Endothelial cell of umbilical vein (primary cell): ENCODE data around the gene PCNT. TPM values are rescaled to one million over a fixed set of nuclear protein-coding genes. Genes with fewer than 3 reads are reported as not detected.

Source experiments
- BruUV-seq: library from RNA; stranded (reverse); fragments of 400-500 nt; replicated peaks from 2 replicates; lab custom pipeline; 2021; lab: Mats Ljungman, UMichigan
- CTCF ChIA-PET: fragments of 300-600, 350-600 bp; sonication (Branson Sonifier 250); formaldehyde crosslinking; loops from one replicate; lab custom pipeline; 2021; ENCODE audit warnings: antibody characterized with exemption, inconsistent platforms; lab: Charles Lee
- POLR2A ChIA-PET: fragments of 300-600, 350-600 bp; sonication (Branson Sonifier 250); formaldehyde crosslinking; loops from one replicate; lab custom pipeline; 2021; ENCODE audit warnings: antibody characterized with exemption, inconsistent platforms; lab: Charles Lee
- DNase-seq: peaks from one replicate; pipeline ENCODE4 v3.0.0-alpha.2; 2011; ENCODE audit warnings: low read depth, low spot score
- FAIRE-seq: peaks from 2 replicates; lab custom pipeline; 2011; peaks lifted over from hg19 to GRCh38; lab: Jason Lieb, UNC
- H2AFZ ChIP-seq: 2 replicates; pipeline ENCODE4 v1.6.0; 2012; ENCODE audit warnings: low read depth, low read length, control low read depth, inconsistent platforms
- H3K27ac ChIP-seq: 2 replicates; pipeline ENCODE4 v1.5.1; 2011; ENCODE audit warnings: low read depth, mild to moderate bottlenecking, control low read depth, low read length, moderate library complexity; ENCODE audit not compliant: insufficient read depth
- H3K27me3 ChIP-seq, 2 experiments: 2 replicates each; pipeline versions ENCODE4 v1.6.0 to v1.6.1; 2011; ENCODE audit warnings: low read length in 2 of 2, mixed read lengths in 1 of 2; ENCODE audit not compliant: control insufficient read depth in 2 of 2, insufficient read depth in 2 of 2
- H3K36me3 ChIP-seq, 2 experiments: 2 replicates in 1 of 2; 3 replicates in 1 of 2; pipeline ENCODE4 v1.5.1; 2011; ENCODE audit warnings: low read length in 2 of 2, mild to moderate bottlenecking in 1 of 2, moderate library complexity in 1 of 2; ENCODE audit not compliant: control insufficient read depth in 2 of 2, insufficient read depth in 2 of 2; ENCODE audit errors: extremely low read depth in 1 of 2
- H3K4me1 ChIP-seq: 3 replicates; pipeline ENCODE4 v1.5.1; 2011; ENCODE audit warnings: mild to moderate bottlenecking, low read length; ENCODE audit not compliant: control insufficient read depth, insufficient read depth; ENCODE audit errors: extremely low read depth
- H3K4me2 ChIP-seq: 2 replicates; pipeline ENCODE4 v1.6.1; 2011; ENCODE audit warnings: low read length, control low read depth, mixed read lengths; ENCODE audit not compliant: insufficient read depth
- H3K4me3 ChIP-seq, 3 experiments: fragments of 200-600 bp in 1 of 3; sonication (generic), shearing (Covaris generic) in 1 of 3; replicated peaks in 1 of 3; 2 replicates each; pipeline ENCODE4 v1.5.1; 2011 to 2016; ENCODE audit warnings: control low read depth in 3 of 3, low read length in 3 of 3, mild to moderate bottlenecking in 2 of 3, inconsistent platforms in 1 of 3, low read depth in 1 of 3, moderate library complexity in 1 of 3; ENCODE audit not compliant: insufficient read depth in 1 of 3
- H3K79me2 ChIP-seq: 2 replicates; pipeline ENCODE4 v1.6.0; 2012; ENCODE audit warnings: low read length, inconsistent platforms; ENCODE audit not compliant: control insufficient read depth, insufficient read depth
- H3K9ac ChIP-seq: replicated peaks from 2 replicates; pipeline ENCODE3; 2011; ENCODE audit warnings: low read length, control low read depth; ENCODE audit not compliant: insufficient read depth; ENCODE audit errors: extremely low read depth
- H3K9me1 ChIP-seq: replicated peaks from 3 replicates; pipeline ENCODE4 v1.6.0; 2011; ENCODE audit warnings: mild to moderate bottlenecking, low read length; ENCODE audit not compliant: control insufficient read depth, insufficient read depth; ENCODE audit errors: extremely low read depth
- H3K9me3 ChIP-seq: replicated peaks from 2 replicates; pipeline ENCODE4 v1.5.1; 2012; ENCODE audit warnings: low read length, inconsistent platforms; ENCODE audit not compliant: control insufficient read depth, insufficient read depth
- H4K20me1 ChIP-seq: replicated peaks from 2 replicates; pipeline ENCODE3; 2011; ENCODE audit warnings: mild to moderate bottlenecking, low read length; ENCODE audit not compliant: control insufficient read depth, insufficient read depth; ENCODE audit errors: extremely low read depth
- CTCF ChIP-seq, 2 donors: IDR thresholded peaks; 1 replicate in 1 of 2; 2 replicates in 1 of 2; pipeline ENCODE4 v1.5.1; 2011; ENCODE audit warnings: low read length in 2 of 2, mild to moderate bottlenecking in 2 of 2, moderate library complexity in 2 of 2, control low read depth in 1 of 2, inconsistent platforms in 1 of 2, low read depth in 1 of 2; ENCODE audit not compliant: insufficient read depth in 1 of 2; ENCODE audit errors: extremely low read depth in 1 of 2
- EZH2 ChIP-seq: IDR thresholded peaks from 2 replicates; pipeline ENCODE4 v1.6.1; 2012; ENCODE audit warnings: borderline replicate concordance, low read depth, mild to moderate bottlenecking, moderate library complexity, low read length, inconsistent platforms; ENCODE audit not compliant: severe bottlenecking
- FOS ChIP-seq: IDR thresholded peaks from 2 replicates; pipeline ENCODE4 v1.6.1; 2011; ENCODE audit warnings: mild to moderate bottlenecking, low read length, moderate library complexity, borderline replicate concordance; ENCODE audit not compliant: insufficient read depth
- GATA2 ChIP-seq: IDR thresholded peaks from 2 replicates; pipeline ENCODE4 v1.7.0; 2011; ENCODE audit warnings: low read depth, mild to moderate bottlenecking, moderate library complexity, mixed read lengths, low read length; ENCODE audit not compliant: insufficient read length, insufficient read depth
- JUN ChIP-seq: IDR thresholded peaks from 2 replicates; pipeline ENCODE4 v1.6.1; 2011; ENCODE audit warnings: borderline replicate concordance, low read depth; ENCODE audit not compliant: insufficient read length, insufficient read depth
- MAX ChIP-seq: IDR thresholded peaks from 2 replicates; pipeline ENCODE4 v1.6.1; 2011; ENCODE audit not compliant: insufficient read depth, insufficient read length
- MYC ChIP-seq: IDR thresholded peaks from one replicate; pipeline ENCODE4 v1.6.1; 2011; ENCODE audit warnings: mild to moderate bottlenecking, low read depth, low read length
- POLR2A ChIP-seq: IDR thresholded peaks from 2 replicates; pipeline ENCODE4 v1.6.1; 2012; ENCODE audit warnings: low read depth, mild to moderate bottlenecking, control low read depth, low read length
- POLR2AphosphoS5 ChIP-seq: IDR thresholded peaks from 2 replicates; pipeline ENCODE4 v1.6.1; 2012; ENCODE audit warnings: low read depth, mild to moderate bottlenecking, control low read depth, low read length, moderate library complexity; ENCODE audit not compliant: insufficient read depth
- dilution Hi-C: fragments of 300-500 bp; cut with MboI; formaldehyde crosslinking; loops from one replicate; pipeline ENCODE4 v1.15.0; 2019; ENCODE audit warnings: low sequenced_read_pairs; ENCODE audit not compliant: extremely low pct_ligation_motif_present
- intact Hi-C: fragments of 100-400 bp; cut with micrococcal nuclease; formaldehyde crosslinking; loops from one replicate; pipeline ENCODE4 v1.10.0; 2022
- polyA plus RNA-seq, 4 experiments: library from polyadenylated mRNA; depleted of rRNA in 3 of 4; stranded (reverse) in 3 of 4; unstranded in 1 of 4; fragments of >200 nt; gene quantifications; 2 replicates each; pipeline versions ENCODE4 v1.2.1 to v1.2.3, GENCODE V29; 2011 to 2012; ENCODE audit warnings: missing spikeins in 1 of 4
- total RNA-seq: library from RNA; stranded (reverse); gene quantifications from 2 replicates; pipeline ENCODE4 v1.2.3, GENCODE V29; 2021

The PCNT gene
- total and polyA plus RNA-seq, 2 donors (not counting 3 experiments of a cell fraction or from before 2014, with no cell fraction given), result 9.6 to 49.5 TPM

- Histone ChIP-seq H3K4me2 (no peak overlapping the region), H3K9me3 (no peaks in the 10 kb centered on the region), H3K27me3 (no peaks in the 10 kb centered on the region), H4K20me1 (no peaks in the 10 kb centered on the region), H3K27ac (no peak overlapping the region), H3K9ac (no peak overlapping the region), H3K79me2 (no peaks in the 10 kb centered on the region), H3K36me3 (peaks cover 5 to 40% of the 10 kb centered on the region in 2 experiments), H2AFZ (no peak overlapping the region), H3K4me3 (no peak overlapping the region), H3K4me1 (no peaks in the 10 kb centered on the region), H3K9me1 (no peaks in the 10 kb centered on the region)
- intact Hi-C loops, result no loop called here
- BruUV-seq, result no TSS peak
- dilution Hi-C loops, result no loop called here
- FAIRE-seq, result no peak
- POLR2A ChIA-PET, result no interaction called here
- no peak for DNase-seq
- TF ChIP-seq POLR2A (no peak), MYC (no peak), GATA2 (no peak), MAX (no peak), EZH2 (no peak), POLR2AphosphoS5 (no peak), CTCF (IDR thresholded peaks at IDR 0.05; ENCODE audit: extremely low read depth in 1 of 2, insufficient read depth in 1 of 2, low read depth in 1 of 2, low read length in 2 of 2) (no peak), JUN (no peak), FOS (no peak)
- CTCF ChIA-PET, result no interaction called here
Measured at GRCh38 chr21:46357684-46358425, 33.9 kb downstream of the PCNT start.
